Renal pelvis (tissue), 4 donors: ENCODE data around the gene DHDH. TPM values are rescaled to one million over a fixed set of nuclear protein-coding genes. Genes with fewer than 3 reads are reported as not detected.

Experiments
- DNase-seq: peaks from one replicate; pipeline ENCODE4 v3.0.0-alpha.2; 2013
- polyA plus RNA-seq, 3 donors: library from polyadenylated mRNA; unstranded; fragments of 120-200 nt; gene quantifications; one replicate each; pipeline ENCODE4 v1.2.1, GENCODE V29; 2013; ENCODE audit not compliant: insufficient read length in 3 of 3

Gene DHDH
- polyA plus RNA-seq, 3 donors: 8.5 to 11.6 (median 9.7) TPM

DNA sequence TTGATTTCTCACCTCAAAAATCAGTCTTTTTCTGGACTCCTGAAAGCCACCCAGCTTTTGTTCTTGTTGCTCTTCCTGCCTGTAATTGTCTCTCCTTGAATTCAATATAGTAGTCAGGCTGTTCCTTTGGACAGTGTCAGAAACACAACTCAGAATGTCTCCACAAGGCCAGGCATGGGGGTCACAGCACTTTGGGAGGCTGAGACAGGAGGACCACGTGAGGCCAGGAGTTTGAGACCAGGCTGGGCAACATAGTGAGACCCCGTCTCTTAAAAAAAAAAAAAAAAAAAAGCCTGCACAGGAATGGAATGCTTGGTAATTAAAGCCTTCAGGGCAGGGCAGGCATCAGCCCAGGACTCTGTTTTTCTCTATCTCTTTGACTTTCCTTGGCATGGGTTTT lies 12.3 kb downstream of the DHDH start:
- DNase-seq: no peak

DNA sequence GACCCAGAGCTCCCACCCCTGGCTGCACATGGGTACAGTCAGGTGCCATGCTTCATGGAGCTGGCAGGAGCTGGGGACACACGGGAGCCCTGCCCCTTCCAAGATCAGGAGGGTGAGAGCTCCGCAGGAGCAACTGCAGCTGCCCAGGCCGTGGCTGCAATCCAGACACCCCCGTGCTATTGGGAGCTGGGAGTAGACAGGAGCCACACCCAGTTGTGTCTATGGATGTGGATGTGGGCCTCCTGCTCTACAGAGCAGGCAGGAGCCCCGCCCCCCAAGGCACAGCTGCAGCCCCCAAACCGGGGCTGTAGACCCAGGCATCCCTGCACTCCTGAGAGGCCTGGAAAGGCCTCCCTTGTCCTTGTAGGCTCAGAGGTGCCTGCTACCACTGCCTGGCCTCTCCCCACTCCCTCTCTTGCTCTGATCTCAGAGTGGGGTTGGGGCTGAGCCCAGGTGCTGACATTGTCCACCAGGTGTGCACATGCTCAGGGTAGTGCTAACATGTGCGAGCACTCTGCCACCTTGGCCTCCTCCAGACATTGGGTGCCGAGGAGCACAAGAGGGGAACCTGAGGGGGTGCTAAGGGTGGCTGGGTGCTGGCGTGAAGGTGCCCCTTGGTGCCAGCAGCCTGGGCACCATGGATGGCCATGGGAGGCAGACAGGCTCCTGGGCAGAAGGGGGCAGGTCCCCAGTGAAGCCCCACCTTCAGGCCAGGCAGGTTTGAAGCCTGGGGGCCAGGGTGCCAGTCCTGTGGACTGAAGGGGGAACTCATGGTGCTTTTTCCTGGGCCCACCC lies 13.2 kb downstream of the DHDH start:
- DNase-seq: no peak

DNA sequence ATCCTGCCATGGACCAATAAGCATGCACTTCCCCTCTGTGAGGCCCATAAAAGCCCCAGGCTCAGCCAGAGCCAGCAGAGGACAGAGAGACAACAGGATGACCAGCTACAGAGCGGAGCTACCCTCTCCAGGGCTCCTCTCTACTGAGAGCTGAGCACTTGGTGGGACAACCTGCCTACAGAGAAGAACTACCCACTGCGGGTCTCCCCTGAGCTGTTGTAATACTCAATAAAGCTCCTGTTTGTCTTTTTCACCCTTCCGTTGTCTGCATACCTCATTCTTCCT lies 13.7 kb downstream of the DHDH start:
- DNase-seq: no peak

DNA sequence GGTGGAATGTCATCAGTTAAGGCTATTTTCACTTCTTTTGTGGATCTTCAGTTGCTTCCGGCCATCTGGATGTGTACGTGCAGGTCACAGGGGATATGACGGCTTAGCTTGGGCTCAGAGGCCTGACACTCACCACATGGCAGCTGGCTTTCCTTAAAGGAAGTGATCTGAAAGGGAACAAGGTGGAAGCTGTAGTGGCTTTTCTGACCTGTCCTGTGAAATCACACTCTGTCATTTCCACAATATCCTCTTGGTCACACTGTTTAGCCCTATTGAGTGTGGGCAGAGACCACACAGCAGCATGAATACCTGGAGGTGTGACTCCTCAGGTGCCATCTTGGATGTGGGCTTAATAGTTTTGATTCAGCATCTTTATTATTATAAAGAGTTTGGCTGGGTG lies 16.7 kb downstream of the DHDH start:
- no peak for DNase-seq

DNA sequence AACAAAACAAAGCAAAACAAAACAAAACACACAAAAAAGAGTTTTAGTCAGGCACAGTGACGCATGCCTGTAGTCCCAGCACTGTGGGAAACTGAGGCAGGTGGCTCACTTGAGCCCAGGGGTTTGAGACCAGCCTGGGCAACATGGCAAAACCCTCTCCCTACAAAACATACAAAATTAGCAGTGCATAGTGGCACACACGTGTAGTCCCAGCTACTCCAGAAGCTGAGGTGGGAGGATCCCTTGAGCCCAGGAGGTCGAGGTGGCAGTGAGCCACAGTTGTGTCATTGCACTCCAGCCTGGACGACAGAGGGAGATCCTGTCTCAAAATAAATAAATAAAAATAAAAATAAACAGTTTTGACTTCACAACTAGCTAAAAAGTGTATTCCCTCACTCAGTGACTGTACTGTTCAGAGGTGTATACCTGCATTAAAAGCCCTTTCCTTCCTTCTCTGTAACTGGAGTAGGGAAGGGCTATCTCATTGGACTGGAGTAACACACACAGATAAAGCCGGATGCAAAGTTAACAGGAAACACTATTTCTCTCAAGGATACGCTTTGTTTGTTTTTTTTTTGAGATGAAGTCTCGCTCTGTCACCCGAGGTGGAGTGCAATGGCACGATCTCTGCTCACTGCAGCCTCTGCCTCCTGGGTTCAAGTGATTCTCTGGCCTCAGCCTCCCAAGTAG lies 17.5 kb downstream of the DHDH start:
- no peak for DNase-seq

DNA sequence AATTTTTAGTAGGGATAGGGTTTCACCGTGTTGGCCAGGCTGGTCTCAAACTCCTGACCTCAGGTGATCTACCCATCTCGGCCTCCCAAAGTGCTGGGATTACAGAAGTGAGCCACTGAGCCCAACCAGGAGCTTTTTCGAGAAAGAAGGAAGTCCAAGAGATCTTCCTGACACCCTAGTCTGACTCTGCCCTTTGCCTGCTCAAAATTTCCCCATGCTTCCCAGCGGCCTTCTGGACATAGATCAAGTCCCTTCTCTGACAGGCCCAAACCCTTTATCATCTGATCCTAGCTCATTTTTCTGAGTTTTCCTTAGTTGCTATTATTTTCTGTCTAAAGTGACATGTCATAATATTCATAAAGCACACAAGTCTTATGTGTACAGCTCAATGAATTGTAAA lies 19.6 kb downstream of the DHDH start:
- DNase-seq: no peak

DNA sequence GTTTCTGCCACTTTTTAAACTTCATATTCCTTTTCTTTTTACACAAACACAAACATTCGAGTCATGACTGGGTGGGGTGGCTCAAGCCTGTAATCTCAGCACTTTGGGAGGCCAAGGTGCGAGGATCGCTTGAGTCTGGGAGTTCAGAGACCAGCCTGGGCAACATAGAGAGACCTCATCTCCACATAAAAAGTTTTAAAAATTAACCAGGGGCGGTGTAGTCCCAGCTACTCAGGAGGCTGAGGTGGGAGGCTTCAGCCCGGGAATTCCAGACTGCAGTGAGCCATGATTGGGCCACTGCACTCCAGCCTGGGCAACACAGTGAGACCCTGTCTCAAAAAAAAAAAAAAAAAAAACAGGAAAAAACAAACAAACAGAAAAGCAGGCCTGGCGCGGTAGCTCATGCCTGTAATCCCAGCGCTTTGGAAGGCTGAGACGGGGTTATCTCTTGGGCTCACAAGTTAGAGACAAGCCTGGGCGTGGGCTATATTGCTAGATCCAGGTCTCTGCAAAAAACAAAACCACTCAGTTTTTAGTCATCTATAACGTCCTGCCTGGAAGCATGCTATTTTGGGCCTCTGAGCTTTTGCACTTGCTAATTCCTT lies 20.6 kb downstream of the DHDH start:
- DNase-seq: no peak

DNA sequence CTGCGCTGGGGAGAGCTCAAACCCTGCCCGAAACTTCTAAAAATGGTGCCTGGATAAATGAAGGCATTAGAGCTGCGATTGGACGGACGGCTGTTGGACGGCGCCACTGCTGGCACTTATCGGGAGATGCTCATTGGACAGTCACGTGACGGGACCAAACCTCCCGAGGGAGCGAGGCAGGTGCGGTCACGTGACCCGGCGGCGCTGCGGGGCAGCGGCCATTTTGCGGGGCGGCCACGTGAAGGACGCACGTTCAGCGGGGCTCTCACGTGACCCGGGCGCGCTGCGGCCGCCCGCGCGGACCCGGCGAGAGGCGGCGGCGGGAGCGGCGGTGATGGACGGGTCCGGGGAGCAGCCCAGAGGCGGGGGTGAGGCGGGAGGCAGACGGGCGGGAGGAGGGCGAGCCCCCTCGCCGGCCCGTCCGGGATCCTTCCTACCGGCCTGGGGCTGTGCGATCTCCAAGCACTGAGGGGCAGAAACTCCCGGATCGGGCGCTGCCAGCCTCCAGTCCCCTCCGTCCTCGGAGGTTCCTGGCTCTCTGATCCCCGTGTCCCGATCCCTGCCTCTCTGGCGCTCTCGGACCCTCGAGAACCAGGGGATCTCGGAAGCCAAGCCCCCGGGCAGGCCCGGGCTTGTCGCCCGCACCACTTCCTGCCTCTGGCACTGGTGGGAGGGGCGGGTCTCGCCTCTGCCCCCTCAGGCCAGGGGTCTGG lies 21.3 kb downstream of the DHDH start, which contains the start of gene BAX:
Gene BAX (plus strand): TSS at position 281 of the 713 bp plus-strand sequence. CDS start 54 bp downstream, at position 335.
- peak; percentile 95 for DNase-seq

DNA sequence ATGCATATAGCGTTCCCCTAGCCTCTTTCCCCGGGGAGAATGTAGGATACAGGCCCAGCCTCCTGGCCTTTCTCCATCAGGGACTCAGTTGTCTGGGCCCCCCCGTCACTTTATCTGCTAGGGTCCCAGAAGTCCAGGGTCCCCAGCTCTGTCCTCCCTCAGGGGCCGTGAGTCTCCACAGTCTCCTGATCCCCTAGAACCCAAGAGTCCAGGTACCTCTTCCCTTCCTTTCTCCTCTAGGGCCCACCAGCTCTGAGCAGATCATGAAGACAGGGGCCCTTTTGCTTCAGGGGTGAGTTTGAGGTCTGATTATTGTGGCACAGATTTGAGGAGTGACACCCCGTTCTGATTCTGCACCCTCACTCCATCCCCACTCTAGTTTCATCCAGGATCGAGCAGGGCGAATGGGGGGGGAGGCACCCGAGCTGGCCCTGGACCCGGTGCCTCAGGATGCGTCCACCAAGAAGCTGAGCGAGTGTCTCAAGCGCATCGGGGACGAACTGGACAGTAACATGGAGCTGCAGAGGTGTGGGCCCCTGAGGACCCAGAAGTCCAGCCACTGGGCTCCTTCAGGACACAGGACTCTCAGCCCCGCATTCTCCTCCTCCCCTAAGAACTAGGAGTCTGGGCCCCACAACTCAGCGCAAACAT lies 21.9 kb downstream of the DHDH start:
- DNase-seq: no peak

DNA sequence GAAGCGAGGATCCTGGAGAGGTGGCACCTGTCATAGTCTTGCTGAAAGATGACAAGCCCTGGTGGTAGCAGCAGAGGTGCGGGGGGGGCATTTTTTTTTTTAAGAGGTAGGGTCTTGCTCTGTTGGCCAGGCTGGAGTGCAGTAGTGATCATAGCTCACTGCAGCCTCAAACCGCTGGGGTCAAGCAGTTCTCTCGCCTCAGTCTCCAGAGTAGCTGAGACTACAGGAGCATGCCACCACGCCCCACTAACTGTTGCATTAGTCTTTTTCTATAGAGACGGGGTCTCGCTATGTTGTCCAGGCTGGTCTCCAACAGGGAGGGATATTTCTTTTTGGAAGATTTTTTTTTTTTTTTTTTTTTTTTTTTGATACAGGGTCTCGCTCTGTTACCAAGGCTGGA lies 24.5 kb downstream of the DHDH start:
- no peak for DNase-seq

DNA sequence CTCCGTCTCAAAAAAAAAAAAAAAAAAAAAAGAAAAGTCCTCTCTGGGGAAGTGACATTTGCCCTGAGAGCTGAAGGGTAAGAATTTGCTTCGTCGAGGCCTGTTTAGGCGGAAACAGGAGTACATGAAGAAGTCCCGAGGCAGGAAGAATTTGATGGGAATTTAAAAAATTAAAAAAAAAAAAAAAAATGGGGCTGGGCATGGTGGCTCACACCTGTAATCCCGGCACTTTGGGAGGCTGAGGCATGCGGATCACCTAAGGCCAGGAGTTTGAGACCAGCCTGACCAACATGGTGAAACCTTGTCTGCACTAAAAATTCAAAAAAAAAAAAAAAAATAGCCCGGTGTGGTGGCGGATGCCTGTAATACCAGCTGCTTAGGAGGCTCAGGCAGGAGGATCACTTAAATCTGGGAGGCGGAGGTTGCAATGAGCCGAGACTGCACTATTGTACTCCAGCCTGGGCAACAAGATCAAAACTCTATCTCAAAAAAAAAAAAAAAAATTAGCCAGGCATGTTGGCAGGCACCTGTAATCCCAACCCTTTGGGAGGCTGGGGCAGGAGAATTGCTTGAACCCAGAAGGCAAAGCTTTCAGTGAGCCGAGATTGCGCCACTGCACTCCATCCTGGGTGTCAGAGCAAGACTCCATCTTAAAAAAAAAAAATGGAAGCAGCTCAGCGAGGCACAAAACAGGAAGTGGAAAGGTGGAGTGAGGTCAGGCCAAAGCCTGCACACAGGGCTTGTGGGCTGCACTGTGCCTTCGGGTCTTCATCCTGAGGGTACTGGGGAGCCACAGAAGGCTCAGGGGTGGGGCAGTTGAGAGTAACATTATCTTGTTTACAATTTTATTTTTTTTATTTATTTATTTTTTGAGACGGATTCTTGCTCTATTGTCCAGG lies 26.1 kb downstream of the DHDH start:
- DNase-seq: no peak

DNA sequence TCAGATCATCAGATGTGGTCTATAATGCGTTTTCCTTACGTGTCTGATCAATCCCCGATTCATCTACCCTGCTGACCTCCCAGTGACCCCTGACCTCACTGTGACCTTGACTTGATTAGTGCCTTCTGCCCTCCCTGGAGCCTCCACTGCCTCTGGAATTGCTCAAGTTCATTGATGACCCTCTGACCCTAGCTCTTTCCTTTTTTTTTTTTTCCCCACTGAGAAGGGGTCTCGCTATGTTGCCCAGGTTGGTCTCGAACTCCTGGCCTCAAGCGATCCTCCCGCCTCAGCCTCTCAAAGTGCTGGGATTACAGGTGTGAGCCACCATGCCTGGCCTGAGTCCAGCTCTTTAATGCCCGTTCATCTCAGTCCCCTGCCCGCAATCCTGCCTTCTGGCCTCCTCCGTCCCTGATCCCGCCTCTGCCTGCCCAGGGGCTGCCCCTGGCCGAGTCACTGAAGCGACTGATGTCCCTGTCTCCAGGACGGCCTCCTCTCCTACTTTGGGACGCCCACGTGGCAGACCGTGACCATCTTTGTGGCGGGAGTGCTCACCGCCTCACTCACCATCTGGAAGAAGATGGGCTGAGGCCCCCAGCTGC lies 27.7 kb downstream of the DHDH start:
- DNase-seq: no peak

DNA sequence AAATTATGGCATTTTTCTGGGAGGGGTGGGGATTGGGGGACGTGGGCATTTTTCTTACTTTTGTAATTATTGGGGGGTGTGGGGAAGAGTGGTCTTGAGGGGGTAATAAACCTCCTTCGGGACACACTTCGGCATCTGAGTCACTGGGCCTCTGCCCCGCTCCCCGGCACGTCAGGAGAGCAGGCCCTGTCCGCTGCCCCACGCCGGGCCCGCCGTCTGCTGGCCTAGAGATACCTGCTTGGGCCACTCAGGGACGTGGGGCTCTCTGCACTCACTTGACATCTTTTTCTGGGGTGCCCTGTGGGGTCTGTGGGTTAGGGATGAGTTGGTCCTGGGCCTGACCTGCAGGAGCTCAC lies 28.2 kb downstream of the DHDH start:
- no peak for DNase-seq

DNA sequence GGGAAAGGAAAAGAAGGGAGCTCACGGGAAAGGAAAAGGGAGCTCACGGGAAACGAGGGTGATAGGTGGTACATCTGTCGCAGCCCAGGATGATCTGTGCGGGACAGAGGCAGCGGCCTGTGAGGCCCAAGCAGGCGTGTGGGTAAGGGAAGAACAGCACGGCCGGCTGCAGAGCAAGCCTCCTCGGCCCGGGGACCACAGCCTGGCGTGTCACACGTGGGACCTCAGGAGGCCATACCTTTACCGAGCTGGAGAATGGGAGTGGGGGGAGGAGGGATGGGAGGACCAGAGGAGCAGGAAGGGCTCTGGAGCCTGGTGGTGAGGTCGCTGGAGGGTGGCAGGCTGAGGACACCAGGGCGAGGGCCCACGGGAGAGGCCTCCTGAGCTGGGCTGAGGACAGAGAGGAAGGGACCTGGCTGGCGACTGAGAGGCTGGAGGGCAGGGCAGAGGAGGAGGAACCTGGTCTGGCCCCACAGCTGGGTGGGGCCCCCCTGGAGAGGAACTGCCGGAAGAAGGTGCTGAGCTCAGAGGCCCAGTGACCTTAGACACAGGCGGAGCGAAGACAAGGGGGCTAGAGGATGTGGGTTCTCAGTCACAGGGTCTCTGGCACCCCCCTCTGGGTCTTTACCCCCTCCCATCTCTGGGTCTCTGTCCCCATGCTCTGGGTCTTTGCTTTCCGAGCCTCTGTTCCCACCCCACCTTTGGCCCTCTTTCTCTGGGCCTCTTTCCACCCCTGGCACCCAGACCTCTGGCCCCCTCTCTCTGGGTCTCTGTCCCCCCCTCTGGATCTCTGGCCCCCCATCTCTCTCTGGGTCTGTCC lies 28.7 kb downstream of the DHDH start:
- no peak for DNase-seq

DNA sequence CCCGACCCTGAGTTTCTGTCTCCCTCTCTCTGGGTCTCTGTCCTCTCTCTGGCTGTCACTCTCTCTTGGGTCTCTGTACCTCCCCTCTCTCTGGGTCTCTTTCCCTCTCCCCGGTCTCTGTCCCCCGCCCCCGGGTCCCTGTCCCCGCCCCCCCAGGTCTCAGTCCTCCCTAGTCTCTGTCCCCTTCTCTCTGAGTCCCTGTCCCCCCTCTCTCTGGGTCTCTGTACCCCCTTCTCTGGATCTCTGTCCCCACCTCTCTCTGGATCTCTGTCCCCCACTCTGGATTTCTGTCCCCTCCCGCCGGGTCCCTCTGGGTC lies 29.3 kb downstream of the DHDH start:
- no peak for DNase-seq

DNA sequence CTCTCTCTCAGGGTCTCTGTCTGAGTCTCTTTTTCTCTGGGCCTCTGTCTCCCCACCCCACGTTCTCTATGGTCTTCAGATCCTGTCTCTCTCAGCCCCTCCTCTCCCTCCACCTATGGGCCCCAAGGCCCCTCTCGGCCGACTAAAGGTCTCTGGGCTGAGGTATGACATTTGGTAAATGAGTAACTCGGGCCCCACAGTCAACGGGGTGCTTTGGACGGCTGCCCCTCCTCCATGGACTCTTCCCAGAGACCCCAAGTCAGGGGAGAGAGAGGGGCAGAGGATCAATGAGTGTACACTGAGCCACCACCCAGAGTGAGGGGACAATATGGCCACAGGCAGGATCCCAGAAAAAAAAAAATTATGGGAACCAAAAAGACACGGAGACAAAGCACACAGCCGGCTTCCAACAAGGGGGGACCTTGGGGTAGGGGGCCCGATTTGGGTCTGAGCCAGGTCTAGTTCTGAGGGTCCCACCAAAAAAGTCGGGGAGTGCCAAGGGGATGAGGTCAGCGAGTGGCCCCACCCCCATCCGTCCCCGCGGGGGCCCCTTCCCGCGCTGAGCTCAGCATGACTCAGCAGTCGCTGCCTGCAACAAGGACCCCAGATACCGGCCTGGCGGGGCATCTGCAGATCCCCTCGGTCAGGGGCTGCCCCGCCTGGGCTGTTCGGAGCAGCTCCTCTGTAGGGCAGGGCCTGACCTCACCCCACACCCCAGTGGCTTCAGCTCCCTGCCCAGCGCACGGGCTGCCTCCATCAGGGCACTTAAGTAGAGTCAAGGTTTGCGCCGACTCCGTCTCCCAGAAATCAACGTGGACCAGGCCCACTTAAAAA lies 30.1 kb downstream of the DHDH start:
- DNase-seq: peak; percentile 51

DNA sequence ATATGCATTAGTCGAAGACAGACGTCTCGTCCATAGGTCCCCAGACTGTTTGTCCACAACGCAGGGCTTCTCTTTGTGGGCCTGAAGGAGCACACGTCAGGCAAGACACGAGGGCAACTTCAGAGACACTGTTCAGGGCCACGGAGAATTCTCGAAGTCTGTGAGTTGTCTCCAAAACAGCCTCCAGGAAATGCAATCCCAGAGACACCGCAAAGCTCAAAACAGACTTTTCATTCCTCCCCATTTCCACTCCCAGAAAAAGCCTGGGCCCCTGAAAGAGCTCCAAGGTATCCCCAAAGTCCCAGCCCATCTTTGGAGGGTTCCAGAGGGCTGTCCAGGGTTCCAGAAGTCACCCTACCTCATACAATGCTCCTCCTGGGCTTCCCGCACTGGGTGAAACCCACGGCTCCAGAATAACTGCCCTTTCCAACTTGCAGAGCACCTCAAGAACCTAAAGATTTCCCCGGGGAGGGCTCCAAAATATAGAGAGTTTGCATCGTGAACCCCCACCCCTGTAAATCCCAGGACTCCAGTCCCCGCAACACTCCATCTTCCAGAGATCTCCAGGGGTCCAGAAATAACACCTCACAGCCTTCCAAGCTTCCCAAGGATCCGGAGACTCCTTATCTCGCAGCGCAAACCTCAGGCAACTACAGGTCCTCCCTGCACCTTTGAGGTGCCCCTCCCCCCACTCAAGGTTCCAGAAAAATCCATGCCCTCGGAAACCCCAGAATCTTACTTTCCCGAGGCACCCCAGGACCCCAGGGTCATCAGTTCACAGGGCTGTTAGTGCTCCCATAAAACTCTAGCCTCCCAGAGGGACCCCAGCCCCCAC lies 30.9 kb downstream of the DHDH start:
- DNase-seq: no peak
